HG03378 (cell line): ENCODE results near the gene RGS2.

ENCODE experiments used
- ATAC-seq: cut with Tn5 transposase; IDR thresholded peaks from one replicate; pipeline ENCODE4 v1.9.1; 2021; ENCODE audit warnings: mild to moderate bottlenecking, moderate library complexity; ENCODE audit not compliant: unreplicated experiment

RGS2 gene

DNA sequence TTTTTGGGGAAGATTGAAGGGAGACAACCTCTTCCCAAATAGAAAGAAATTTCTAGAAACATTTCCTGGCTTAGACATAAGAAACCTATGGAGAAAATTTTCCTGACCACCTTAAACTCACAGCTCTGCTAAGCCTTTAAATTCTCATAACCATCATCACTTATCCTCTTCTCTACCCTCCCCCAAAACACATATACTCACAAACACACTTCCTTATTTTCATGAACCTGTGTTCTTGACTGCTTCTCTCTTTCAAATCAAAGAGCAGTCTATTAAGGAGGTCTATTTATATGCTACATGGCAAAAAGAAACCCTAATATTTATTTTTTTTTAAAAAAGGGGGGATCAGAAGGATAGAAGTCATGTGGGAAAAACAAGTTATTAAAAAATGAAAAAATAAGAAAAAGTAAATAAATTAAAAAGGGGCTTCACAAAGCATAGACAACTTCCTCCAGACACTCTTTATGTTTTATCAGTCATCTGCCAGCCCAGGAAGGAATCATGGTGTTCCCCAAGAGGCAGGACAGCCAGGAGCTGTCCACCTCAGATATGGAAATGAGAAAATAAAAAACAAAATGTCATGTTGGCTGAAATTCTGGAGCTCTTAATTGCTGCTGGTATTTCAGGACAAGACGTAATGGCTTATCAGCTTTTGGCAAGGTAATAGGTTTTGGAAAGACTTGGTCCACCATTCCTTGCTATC lies 12.8 kb upstream of the RGS2 start:
- no peak for ATAC-seq

DNA sequence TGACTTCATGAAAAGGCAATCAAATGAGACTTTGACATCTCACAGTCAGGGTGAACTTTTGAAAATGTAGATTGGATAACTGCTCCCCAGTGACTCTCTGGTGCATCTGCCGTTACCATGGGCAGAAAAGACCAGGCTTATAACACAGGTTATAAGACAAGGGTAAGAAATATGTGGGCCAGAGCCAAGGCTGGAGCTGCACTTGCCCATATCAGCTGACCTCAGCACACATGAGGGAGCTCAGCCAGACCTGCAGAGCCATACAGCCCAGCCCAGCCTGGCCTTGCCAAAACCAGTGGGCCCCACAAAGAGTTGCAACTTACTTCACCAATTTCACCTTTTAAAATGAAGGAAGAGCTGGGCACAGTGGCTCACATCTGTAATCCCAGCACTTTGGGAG lies 11.7 kb upstream of the RGS2 start:
- ATAC-seq, result no peak

DNA sequence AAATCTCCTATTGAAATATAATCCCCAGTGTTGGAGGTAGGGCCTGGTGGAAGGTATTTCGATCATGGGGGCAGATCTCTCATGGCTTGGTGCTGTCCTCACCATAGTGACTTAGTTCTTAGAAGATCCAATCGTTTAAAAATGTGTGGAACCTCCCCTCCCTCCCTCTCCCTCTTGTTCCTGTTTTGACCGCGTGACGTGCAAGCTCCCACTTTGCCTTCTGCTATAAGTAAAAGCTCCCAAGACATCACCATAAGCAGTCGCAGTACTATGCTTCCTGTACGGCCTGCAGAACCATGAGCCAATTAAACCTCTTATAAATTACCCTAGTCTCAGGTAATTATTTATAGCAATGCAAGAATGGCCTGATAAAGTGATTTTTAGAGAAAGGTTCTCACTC lies 10.9 kb upstream of the RGS2 start:
- no peak for ATAC-seq

DNA sequence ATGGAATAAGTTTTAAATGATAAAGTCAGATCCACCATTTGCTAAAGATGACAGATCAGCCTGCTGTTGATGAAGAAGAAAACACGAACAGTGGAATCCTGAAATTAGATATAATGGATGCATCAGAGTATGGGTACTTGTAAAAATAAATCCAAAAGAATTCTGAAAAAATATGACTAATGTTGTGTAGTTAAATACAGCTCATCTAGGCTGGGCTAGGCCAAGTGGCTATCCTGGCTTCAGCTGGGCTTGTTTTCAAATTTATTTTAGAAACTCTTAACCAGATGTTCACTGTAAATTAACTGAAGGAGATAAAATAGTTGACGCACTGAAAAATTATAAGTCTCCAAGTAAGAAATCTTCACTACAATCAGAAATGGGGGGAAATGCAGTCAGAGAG lies 7.4 kb upstream of the RGS2 start:
- no peak for ATAC-seq

DNA sequence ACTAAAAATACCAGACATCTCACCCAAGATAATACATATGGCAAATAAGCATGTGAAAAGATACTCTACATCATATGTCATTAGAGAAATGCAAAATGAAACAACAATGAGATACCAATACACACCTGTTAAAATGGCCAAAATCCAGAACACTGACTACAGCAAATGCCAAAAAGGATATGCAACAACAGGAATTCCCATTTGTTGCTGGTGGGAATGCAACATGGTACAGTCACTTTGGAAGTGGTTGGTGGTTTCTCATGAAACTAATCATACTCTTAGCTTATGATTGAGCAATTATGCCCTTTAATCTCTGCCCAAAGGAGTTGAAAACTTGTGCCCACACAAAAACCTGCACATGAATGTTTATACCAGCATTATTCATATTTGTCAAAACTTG lies 6.4 kb upstream of the RGS2 start:
- ATAC-seq, result no peak

DNA sequence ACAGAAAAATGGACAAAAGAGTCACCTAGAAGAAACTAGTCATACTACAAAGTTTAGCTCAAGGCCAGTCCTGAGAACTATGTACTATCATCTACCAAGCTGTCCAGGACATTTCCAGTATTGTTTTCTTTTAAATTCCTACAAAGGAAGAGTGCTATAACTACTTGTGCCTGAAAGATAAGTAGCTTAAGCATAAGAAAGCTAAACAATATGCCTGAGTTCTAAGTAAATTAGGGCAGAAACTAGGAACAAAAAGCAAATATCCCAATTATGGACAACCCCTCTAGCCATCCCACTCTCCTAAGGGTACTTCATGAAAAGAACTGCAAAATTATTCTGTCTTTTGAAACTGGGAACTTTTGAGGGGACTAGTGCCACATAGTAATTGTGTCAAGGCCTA lies 5.3 kb upstream of the RGS2 start:
- ATAC-seq, result no peak

DNA sequence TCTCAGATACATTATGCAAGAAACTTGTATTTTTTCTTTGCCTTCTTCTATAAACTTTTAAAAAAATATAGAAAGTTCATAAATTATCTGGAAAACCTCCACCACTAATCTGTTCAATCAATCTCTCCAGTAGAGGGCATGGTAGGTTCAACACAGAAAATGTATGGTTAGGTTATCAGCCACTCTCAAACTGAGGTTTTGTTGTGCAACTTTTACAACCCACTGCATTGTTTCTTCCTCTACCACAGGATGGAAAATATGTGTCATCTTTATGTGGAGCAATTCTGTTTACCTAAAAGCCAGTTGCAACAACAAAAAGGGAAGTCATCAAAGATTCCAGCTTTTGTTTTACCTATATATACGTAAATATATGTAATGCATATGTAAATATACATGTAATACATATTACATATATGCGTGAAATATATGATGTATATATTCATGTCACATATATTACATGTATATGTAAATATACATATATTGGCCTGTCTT lies 3.0 kb upstream of the RGS2 start:
- ATAC-seq, result peak; percentile 48

DNA sequence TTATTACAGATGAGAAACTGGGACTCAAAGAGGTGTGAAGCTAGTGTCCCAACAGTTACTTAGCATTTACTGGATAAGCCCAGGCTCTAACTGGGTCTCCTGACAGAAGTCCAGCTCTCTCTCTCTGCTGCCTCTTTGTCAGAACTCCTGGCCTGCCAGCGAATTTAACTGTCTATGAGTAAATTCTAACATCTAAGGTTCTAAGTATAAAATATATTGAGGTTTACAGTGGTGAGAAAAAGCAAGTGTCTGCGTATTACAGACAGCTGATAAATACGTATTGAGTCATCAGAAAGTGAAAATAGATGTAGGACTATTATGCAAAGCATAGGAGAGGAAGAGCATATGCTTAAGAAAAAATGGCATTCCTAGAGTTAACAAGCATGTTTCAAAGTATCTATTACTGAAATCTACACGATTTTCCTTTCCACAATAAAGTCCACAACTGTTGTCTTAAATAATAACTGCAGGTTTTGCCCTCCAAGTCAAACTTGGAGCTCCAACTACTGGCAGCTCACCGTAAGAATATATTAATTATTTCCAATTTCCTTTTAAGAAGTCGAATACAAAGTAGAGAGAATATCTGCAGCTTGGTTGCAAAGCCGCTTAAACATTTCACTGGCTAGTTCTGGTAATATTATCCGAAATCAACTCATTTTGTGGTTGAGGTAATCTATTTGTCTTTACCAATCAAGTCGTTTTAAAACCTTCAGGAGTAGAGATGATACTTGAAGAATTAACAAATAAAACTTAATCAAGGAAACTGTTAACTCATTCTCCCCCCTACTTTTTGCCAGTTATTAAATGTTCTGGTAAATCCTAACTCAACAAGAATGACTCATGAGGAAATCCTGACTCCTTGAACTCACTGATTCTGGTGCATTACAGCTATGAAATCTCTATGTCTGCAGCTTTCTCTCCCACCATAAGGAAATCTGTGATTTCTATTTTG lies 1.4 kb upstream of the RGS2 start:
- ATAC-seq, result peak; percentile 62

DNA sequence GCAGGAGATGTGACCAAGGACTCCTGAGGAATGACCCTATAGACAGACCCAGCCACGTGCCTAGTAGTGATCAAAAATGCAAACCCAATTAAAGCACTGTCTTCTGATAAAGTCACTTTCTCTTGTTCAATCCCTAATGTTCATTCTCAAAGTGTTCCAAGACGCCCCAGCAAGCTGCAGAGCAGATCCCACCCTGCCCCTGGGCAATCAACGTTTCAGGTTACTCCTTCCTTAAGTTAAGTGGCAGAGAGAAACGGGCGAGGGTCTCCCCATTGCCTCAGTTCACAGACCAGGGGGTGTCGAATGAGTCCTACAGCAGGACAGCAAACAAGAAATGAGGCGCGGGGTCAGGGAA lies 699 bp upstream of the RGS2 start:
- ATAC-seq, result no peak

DNA sequence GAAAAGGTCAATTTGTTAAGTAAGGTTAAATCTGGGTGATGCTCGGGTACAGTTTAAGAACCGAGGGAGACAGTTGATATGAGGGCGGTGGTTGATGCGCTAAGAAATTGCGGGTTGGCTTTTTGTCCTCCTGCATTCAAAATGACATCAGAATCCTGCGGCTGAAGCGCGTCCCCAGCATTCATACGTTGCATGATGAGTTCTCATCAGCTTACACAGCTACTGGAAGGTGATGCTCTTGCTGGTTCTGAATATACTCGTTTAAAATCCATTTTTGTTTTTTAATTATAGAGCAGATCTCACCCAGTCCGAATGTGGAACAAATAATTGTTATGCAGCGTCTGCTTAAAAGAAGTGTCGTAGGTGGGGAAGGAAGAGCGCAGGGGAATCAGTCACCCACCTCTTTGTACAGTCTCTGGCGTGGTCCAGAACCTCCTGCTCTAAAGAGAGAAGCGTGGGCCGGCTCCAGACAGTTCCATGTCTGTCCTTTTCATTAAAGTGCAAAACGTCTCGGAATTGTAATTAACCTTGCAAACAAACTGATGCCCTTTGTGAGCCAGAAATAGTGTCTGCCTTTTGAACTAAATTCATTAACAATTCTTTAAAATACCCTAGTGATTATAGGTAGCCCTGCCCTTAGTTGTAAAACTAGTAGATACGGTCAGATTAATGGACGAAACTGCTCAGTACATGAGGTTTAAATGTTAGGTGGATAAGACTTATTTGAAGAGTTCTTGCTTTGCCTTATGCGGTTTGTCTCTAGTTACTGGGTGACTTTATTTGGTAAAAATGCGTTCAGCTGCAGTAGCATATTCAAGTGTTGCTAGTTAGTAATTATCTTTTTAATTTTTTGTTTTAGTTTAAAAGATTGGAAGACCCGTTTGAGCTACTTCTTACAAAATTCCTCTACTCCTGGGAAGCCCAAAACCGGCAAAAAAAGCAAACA lies 741 bp downstream of the RGS2 start:
- no peak for ATAC-seq

DNA sequence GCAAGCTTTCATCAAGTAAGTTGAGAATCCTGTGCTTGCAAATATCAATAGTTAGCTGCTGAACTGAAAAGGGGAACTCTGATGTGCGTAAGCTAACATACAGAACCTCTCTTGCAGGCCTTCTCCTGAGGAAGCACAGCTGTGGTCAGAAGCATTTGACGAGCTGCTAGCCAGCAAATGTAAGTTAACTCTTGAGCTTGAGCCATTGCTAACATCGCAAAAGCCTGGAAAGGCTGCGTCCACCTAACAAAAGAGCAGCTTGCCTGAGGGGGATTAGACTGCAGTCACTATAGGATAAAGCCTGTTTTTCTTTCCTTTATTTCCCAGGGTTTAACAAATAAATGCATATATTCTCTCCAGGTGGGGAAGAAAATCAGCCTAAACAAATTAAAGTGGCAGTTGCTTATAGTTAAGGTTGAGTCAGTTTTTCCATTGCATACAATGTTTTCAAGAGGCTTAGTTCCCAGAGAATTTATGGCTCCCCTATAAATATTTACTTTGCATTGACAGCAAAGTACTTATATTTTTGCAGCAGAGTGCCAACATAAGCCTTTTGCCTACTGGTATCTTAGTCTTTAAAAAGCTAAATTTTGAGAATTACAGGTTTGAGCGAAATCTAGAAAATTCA lies 1.5 kb downstream of the RGS2 start:
- no peak for ATAC-seq

DNA sequence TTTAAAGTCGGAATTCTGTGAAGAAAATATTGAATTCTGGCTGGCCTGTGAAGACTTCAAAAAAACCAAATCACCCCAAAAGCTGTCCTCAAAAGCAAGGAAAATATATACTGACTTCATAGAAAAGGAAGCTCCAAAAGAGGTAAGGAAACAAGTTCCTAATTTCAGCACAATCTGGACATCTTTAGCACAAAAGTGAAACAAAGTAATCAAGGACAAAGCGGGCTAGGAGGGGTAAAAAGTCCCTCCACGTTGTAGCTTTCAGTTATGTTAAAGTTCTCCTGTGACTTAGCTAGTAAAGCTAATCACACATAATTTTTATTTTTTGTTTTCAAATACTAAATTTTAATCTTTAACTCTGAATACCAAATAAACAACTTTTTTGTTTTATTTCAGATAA lies 2.2 kb downstream of the RGS2 start:
- no peak for ATAC-seq

DNA sequence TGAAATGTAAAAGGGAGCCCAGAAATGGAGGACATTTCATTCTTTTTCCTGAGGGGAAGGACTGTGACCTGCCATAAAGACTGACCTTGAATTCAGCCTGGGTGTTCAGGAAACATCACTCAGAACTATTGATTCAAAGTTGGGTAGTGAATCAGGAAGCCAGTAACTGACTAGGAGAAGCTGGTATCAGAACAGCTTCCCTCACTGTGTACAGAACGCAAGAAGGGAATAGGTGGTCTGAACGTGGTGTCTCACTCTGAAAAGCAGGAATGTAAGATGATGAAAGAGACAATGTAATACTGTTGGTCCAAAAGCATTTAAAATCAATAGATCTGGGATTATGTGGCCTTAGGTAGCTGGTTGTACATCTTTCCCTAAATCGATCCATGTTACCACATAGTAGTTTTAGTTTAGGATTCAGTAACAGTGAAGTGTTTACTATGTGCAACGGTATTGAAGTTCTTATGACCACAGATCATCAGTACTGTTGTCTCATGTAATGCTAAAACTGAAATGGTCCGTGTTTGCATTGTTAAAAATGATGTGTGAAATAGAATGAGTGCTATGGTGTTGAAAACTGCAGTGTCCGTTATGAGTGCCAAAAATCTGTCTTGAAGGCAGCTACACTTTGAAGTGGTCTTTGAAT lies 2.9 kb downstream of the RGS2 start:
- ATAC-seq, result no peak

DNA sequence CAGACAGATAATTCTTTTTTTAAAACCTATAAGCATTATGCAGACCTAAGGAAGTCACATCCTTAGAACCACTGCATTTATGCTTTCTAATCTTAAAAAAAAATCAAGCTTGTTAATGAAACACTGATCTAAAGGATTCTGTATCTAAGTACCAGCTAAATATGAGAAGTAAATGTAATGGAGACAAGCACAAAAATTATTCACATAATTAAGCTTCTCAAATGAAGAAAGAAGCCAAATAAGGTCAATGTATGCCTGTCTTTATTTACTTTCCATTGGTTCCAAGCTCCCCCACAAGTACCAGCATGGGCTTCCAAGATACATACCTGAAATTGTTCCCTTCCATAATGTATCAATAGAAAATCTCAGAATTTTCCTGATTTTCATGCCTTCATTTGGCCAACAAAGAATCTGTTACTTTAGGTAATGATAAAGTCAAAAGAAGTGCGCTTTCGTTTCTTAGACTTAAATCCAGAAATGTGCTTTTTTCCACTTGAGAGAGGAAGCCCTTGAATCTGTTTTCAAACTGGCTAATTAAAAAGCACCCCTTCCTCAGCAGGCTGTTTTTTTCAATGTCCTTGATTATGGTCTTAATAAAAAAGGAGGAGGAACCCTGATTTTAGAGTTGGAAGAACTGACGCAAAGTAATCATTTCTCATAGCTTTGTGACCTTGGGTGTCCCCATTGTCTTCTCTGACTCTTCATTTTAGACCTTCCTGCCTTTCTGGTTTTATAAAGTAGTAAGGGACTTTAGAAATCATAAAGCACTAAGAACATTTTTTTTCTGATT lies 3.8 kb downstream of the RGS2 start:
- no peak for ATAC-seq

DNA sequence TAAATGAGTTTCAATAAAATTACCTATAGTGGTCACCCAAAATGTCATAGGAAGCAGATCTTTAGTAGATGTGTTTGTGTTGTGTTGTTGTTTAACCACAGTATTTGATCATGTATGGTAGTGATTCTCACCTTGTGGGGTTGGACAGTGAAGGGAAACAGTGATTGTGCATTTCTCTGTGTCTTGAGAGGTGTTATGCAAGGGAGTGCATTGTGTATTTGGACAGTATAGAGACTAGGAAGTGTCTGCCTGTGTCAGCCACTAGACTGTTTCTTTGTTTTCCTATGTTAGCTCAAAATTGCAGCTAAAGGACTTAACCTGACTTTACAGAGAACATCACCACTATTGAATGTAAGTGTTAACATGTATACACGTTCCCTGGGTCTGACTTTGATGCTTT lies 6.0 kb downstream of the RGS2 start:
- no peak for ATAC-seq

DNA sequence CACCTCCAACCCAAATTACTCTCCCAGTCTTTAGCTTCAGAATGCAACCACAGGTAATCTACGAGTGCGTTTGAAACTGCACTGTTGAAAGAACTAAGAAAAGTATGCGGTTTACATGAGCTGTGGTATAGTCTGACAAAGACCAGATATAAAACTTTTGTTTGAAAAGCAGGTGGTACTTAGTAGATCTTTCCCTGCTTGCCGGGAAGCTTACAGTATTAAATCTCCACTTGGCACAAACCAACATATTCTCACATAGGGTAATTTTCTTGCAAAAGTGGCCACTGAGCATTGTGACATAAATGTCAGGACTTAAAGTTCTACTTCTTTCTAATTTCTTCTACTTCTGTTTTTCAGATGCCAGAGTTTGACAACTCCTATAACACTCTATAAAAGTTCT lies 8.4 kb downstream of the RGS2 start:
- no peak for ATAC-seq

DNA sequence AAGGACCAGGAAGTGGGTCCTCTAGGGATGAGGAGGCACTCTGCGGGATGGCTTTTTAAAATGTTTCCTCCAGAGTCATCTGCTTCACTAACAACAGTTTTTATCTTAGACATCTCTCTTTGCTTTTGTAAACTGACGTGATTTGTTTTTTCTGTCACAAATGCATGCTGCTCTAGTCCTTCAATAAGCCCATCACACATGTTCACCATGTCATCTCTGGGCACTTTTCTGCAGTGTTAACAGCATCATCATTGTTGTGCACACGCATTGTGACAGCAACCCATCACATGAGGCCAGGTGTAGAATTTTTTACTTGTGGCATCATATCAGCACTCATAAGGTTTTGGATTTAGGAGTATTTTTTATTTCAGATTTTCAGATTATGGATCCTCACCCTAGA lies 12.5 kb downstream of the RGS2 start:
- no peak for ATAC-seq

DNA sequence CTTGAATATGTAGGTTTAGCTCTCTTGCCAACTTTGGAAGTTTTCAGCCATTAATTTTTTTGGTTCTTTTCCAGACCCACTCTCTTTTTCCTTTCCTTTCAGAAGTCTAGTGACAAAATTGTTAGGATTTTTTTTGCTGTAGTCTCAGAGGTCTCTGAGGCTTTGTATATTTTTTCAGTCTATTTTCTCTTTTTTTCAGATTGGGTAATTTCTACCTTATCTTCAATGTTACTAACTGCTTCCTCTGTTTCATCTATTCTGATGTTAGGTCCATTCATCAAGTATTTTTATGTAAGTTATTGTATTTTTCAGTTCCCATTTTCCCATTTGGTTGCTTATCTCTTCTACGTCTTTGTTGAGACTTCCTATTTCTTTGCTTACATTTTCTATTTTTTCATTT lies 15.7 kb downstream of the RGS2 start:
- ATAC-seq, result no peak

DNA sequence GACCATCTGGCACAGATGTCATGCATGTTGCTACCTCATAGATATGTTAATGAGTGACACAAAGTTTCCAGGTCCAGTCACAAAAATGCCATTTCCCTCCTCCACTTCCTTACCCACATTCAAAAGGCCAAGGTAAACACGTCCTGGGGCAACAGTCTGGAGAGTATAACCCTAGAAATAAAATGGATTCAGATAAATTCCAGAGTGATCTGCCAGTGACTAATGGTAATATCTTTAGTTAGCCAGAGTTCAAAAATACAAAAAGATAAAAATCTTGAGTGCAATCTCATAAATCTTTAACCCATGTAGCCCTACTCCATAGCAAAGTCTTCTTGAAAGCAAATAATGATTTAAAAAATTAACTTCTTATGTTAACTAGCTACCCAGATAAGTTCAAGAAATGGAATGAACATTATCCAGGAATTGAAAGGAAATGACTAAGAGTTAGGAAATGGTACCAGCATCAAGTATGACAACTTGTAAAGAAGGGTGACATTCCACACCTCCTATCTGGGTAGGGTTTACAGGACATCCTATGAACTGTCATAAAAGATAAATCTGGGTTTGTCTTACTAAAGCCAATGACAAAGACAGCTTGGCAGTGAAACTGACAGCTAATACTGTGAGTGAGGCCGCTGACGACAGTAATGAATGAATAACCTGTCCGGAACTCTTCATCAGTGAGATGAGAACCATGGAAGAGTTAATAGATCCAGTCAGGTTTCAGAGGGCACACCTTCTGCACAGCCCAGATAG lies 18.1 kb downstream of the RGS2 start:
- no peak for ATAC-seq
